KMS-11 (cell line): ENCODE results near the gene PTS.

Experiments
- H2AFZ ChIP-seq: fragments of 200-600 bp; sonication (generic); 2 replicates; pipeline ENCODE4 v1.6.1; 2016; ENCODE audit warnings: antibody characterized with exemption, mixed run types, low read depth
- H3K27ac ChIP-seq: fragments of 200-600 bp; sonication (generic); 2 replicates; pipeline ENCODE4 v1.6.1; 2016; ENCODE audit warnings: mild to moderate bottlenecking, mixed run types
- H3K27me3 ChIP-seq: fragments of 200-600 bp; sonication (generic); 2 replicates; pipeline ENCODE4 v1.6.1; 2017; ENCODE audit warnings: mild to moderate bottlenecking, low read depth, mixed run types, moderate library complexity; ENCODE audit not compliant: insufficient read depth
- H3K36me3 ChIP-seq: fragments of 200-600 bp; sonication (generic); 2 replicates; pipeline ENCODE4 v1.6.1; 2017; ENCODE audit warnings: mild to moderate bottlenecking, mixed run types; ENCODE audit not compliant: insufficient read depth
- H3K4me1 ChIP-seq: fragments of 200-600 bp; sonication (generic); 2 replicates; pipeline ENCODE4 v1.6.1; 2016; ENCODE audit warnings: mild to moderate bottlenecking, low read depth, mixed run types; ENCODE audit not compliant: poor library complexity, severe bottlenecking
- H3K4me2 ChIP-seq: fragments of 200-600 bp; sonication (generic); 2 replicates; pipeline ENCODE4 v1.7.0; 2016; ENCODE audit warnings: mild to moderate bottlenecking, mixed run types
- H3K4me3 ChIP-seq: fragments of 200-600 bp; sonication (generic); IDR thresholded peaks from 2 replicates; pipeline ENCODE4 v1.6.1; 2017; ENCODE audit warnings: low read depth, low read length, mixed read lengths; ENCODE audit not compliant: insufficient read depth
- H3K79me2 ChIP-seq: fragments of 200-600 bp; sonication (generic); 2 replicates; pipeline ENCODE4 v1.6.1; 2016; ENCODE audit warnings: low read depth, mixed run types; ENCODE audit not compliant: insufficient read depth
- H3K9ac ChIP-seq: fragments of 200-600 bp; sonication (generic); 2 replicates; pipeline ENCODE4 v1.6.1; 2016; ENCODE audit warnings: mild to moderate bottlenecking, mixed run types
- H4K20me1 ChIP-seq: fragments of 200-600 bp; sonication (generic); 2 replicates; pipeline ENCODE4 v1.6.1; 2016; ENCODE audit warnings: mild to moderate bottlenecking, mixed run types; ENCODE audit not compliant: insufficient read depth
- TF ChIP-seq, protein P1 (sequence below): fragments of 200-600 bp; sonication (generic); conservative IDR thresholded peaks from 2 replicates; pipeline ENCODE4 v1.6.1; 2017; ENCODE audit warnings: low read depth, mild to moderate bottlenecking, antibody characterized with exemption, low read length, moderate library complexity, mixed read lengths

The PTS gene

GRCh38 chr11:112222303-112222702 lies 3.9 kb upstream of the PTS start:
- peaks cover 5% of the 10 kb centered on the region; the same call in 1 of the 2 replicates for H3K79me2 ChIP-seq
- TF ChIP-seq, protein P1, sequence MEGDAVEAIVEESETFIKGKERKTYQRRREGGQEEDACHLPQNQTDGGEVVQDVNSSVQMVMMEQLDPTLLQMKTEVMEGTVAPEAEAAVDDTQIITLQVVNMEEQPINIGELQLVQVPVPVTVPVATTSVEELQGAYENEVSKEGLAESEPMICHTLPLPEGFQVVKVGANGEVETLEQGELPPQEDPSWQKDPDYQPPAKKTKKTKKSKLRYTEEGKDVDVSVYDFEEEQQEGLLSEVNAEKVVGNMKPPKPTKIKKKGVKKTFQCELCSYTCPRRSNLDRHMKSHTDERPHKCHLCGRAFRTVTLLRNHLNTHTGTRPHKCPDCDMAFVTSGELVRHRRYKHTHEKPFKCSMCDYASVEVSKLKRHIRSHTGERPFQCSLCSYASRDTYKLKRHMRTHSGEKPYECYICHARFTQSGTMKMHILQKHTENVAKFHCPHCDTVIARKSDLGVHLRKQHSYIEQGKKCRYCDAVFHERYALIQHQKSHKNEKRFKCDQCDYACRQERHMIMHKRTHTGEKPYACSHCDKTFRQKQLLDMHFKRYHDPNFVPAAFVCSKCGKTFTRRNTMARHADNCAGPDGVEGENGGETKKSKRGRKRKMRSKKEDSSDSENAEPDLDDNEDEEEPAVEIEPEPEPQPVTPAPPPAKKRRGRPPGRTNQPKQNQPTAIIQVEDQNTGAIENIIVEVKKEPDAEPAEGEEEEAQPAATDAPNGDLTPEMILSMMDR = no peak
- no peak overlapping the region for H2AFZ ChIP-seq
- no peak overlapping the region for H3K9ac ChIP-seq
- no peaks in the 10 kb centered on the region for H3K36me3 ChIP-seq
- no peaks in the 10 kb centered on the region for H4K20me1 ChIP-seq
- peaks cover 4% of the 10 kb centered on the region for H3K4me1 ChIP-seq
- H3K4me3 ChIP-seq = no peak overlapping the region
- no peak overlapping the region for H3K4me2 ChIP-seq
- H3K27ac ChIP-seq = no peak overlapping the region
- H3K27me3 ChIP-seq = no peaks in the 10 kb centered on the region

GRCh38 chr11:112223121-112223520 lies 3.1 kb upstream of the PTS start:
- H3K4me3 ChIP-seq = no peak overlapping the region
- TF ChIP-seq, protein P1 = no peak
- H3K27ac ChIP-seq = no peak overlapping the region
- H3K4me1 ChIP-seq = peaks cover 8% of the 10 kb centered on the region
- no peaks in the 10 kb centered on the region for H4K20me1 ChIP-seq
- H3K9ac ChIP-seq = no peak overlapping the region
- H2AFZ ChIP-seq = no peak overlapping the region
- H3K4me2 ChIP-seq = no peak overlapping the region
- no peaks in the 10 kb centered on the region for H3K36me3 ChIP-seq
- peaks cover 5% of the 10 kb centered on the region; the same call in 1 of the 2 replicates for H3K79me2 ChIP-seq
- H3K27me3 ChIP-seq = no peaks in the 10 kb centered on the region

GRCh38 chr11:112223754-112224532 lies 2.3 kb upstream of the PTS start:
- no peaks in the 10 kb centered on the region for H4K20me1 ChIP-seq
- no peaks in the 10 kb centered on the region for H3K27me3 ChIP-seq
- TF ChIP-seq, protein P1 = no peak
- H2AFZ ChIP-seq = no peak overlapping the region
- H3K27ac ChIP-seq = no peak overlapping the region
- peaks cover 8% of the 10 kb centered on the region for H3K4me1 ChIP-seq
- no peak overlapping the region for H3K4me3 ChIP-seq
- peaks cover 5% of the 10 kb centered on the region; the same call in 1 of the 2 replicates for H3K79me2 ChIP-seq
- no peak overlapping the region for H3K4me2 ChIP-seq
- no peak overlapping the region for H3K9ac ChIP-seq
- H3K36me3 ChIP-seq = no peaks in the 10 kb centered on the region

GRCh38 chr11:112225753-112226061 lies 521 bp upstream of the PTS start:
- Histone ChIP-seq H3K27me3 (no peaks in the 10 kb centered on the region), H3K36me3 (no peaks in the 10 kb centered on the region), H3K4me1 (peaks cover 8% of the 10 kb centered on the region), H3K4me2 (peak overlapping the region; percentile 54), H3K79me2 (peaks cover 5% of the 10 kb centered on the region; the same call in 1 of the 2 replicates), H3K9ac (peak overlapping the region; percentile 77), H2AFZ (peak overlapping the region; percentile 93), H3K4me3 (no peak overlapping the region), H4K20me1 (no peaks in the 10 kb centered on the region), H3K27ac (peak overlapping the region; percentile 60)
- TF ChIP-seq, protein P1 = no peak
